GM12878 (cell line): Measurements from ENCODE around the gene TTC4. TPM values are rescaled to one million over a fixed set of nuclear protein-coding genes. Genes with fewer than 3 reads are reported as not detected.

Source experiments
- ATAC-seq: fragments of 200-7000 bp; cut with Tn5 transposase; 3 replicates; pipeline ENCODE4 v1.9.1; 2020; ENCODE audit warnings: mild to moderate bottlenecking, moderate library complexity
- BruUV-seq: library from RNA; stranded (reverse); fragments of 400-500 nt; replicated peaks from 2 replicates; lab custom pipeline; 2021; lab: Mats Ljungman, UMichigan
- CTCF ChIA-PET: fragments of 300-600 bp; sonication (Branson Sonifier 250); formaldehyde crosslinking; extraction: SDS; loops from one replicate; lab custom pipeline; 2021; ENCODE audit warnings: inconsistent platforms; lab: Yijun Ruan, JAX
- POLR2A ChIA-PET: fragments of 350-600 bp; formaldehyde crosslinking; extraction: SDS; loops from one replicate; lab custom pipeline; 2021; ENCODE audit warnings: inconsistent platforms; lab: Charles Lee
- RAD21 ChIA-PET: fragments of 300-600 bp; sonication (Branson Sonifier 250); formaldehyde crosslinking; loops from one replicate; lab custom pipeline; 2023; ENCODE audit warnings: antibody characterized with exemption; ENCODE audit not compliant: unreplicated experiment; lab: Charles Lee
- SMC1A ChIA-PET: fragments of 300-600 bp; sonication (Branson Sonifier 250); formaldehyde crosslinking; loops from one replicate; lab custom pipeline; 2023; ENCODE audit not compliant: unreplicated experiment, uncharacterized antibody; lab: Charles Lee
- DNase-seq: peaks from one replicate; pipeline ENCODE4 v3.0.0-alpha.2; 2011; ENCODE audit warnings: low read depth, low spot score
- FAIRE-seq: peaks from 3 replicates; lab custom pipeline; 2011; peaks lifted over from hg19 to GRCh38; lab: Jason Lieb, UNC
- H2AFZ ChIP-seq: 2 replicates; pipeline ENCODE4 v1.6.0; 2011; ENCODE audit warnings: low read depth, low read length, control low read depth; ENCODE audit not compliant: control insufficient read depth
- H3K27ac ChIP-seq: 2 replicates; pipeline ENCODE4 v1.5.1; 2011; ENCODE audit warnings: control low read depth; ENCODE audit not compliant: control insufficient read depth, insufficient read depth
- H3K27me3 ChIP-seq, 2 experiments: replicated peaks in 1 of 2; 2 replicates each; pipeline versions ENCODE4 v1.6.0 to v1.6.1; 2011; ENCODE audit warnings: low read length in 1 of 2; ENCODE audit not compliant: control insufficient read depth in 2 of 2, insufficient read depth in 2 of 2
- H3K36me3 ChIP-seq, 2 experiments: 2 replicates each; pipeline ENCODE4 v1.5.1; 2011; ENCODE audit warnings: low read length in 1 of 2; ENCODE audit not compliant: control insufficient read depth in 2 of 2, insufficient read depth in 2 of 2
- H3K4me1 ChIP-seq: 2 replicates; pipeline ENCODE4 v1.6.1; 2011; ENCODE audit warnings: mild to moderate bottlenecking, low read length, moderate library complexity, mixed read lengths; ENCODE audit not compliant: control insufficient read depth, insufficient read depth
- H3K4me2 ChIP-seq: 2 replicates; pipeline ENCODE4 v1.6.0; 2011; ENCODE audit warnings: control low read depth; ENCODE audit not compliant: control insufficient read depth, insufficient read depth
- H3K4me3 ChIP-seq: fragments of 200-600 bp; sonication (generic); 2 replicates; pipeline ENCODE4 v1.5.1; 2016
- H3K79me2 ChIP-seq: 2 replicates; pipeline ENCODE4 v1.6.0; 2011; ENCODE audit warnings: low read length; ENCODE audit not compliant: control insufficient read depth, insufficient read depth
- H3K9ac ChIP-seq: 2 replicates; pipeline ENCODE4 v1.8.0; 2011; ENCODE audit warnings: low read length, control low read depth, mixed read lengths; ENCODE audit not compliant: control insufficient read depth, insufficient read depth
- H3K9me3 ChIP-seq: replicated peaks from 3 replicates; pipeline ENCODE4 v1.5.1; 2011; ENCODE audit warnings: mild to moderate bottlenecking, low read length; ENCODE audit not compliant: control insufficient read depth, insufficient read depth
- H4K20me1 ChIP-seq: 2 replicates; pipeline ENCODE4 v1.6.0; 2011; ENCODE audit not compliant: control insufficient read depth, insufficient read depth
- CEBPB ChIP-seq, 2 experiments: fragments of 150-350 bp in 1 of 2; IDR thresholded peaks; 2 replicates each; pipeline ENCODE4 v1.6.1; 2012 to 2014; ENCODE audit warnings: low read depth in 2 of 2, low read length in 2 of 2, borderline replicate concordance in 1 of 2, inconsistent platforms in 1 of 2
- CTCF ChIP-seq, 3 experiments: IDR thresholded peaks in 2 of 3; conservative IDR thresholded peaks in 1 of 3; 2 replicates each; pipeline ENCODE4 v1.5.1; 2011; ENCODE audit warnings: low read depth in 3 of 3, low read length in 3 of 3, mild to moderate bottlenecking in 3 of 3, control low read depth in 2 of 3, moderate library complexity in 2 of 3, inconsistent platforms in 1 of 3, mixed read lengths in 1 of 3; ENCODE audit not compliant: control insufficient read depth in 2 of 3, insufficient read depth in 1 of 3; ENCODE audit errors: extremely low read depth in 1 of 3
- CUX1 ChIP-seq: IDR thresholded peaks from 2 replicates; pipeline ENCODE4 v1.6.1; 2012; ENCODE audit warnings: improper control_type of control experiment, low read depth, low read length; ENCODE audit not compliant: insufficient replicate concordance
- DPF2 ChIP-seq: fragments of 450-650 bp; IDR thresholded peaks from 2 replicates; pipeline ENCODE4 v1.6.1; 2017; ENCODE audit warnings: mild to moderate bottlenecking
- EED ChIP-seq: sonication (generic); IDR thresholded peaks from 2 replicates; pipeline ENCODE4 v1.6.1; 2016; ENCODE audit warnings: antibody characterized with exemption, low read depth
- ESRRA ChIP-seq: IDR thresholded peaks from 2 replicates; pipeline ENCODE4 v1.6.1; 2012; ENCODE audit warnings: mild to moderate bottlenecking, low read length, improper control_type of control experiment
- GATAD2B ChIP-seq: fragments of 450-650 bp; conservative IDR thresholded peaks from 2 replicates; pipeline ENCODE4 v1.6.1; 2017; ENCODE audit warnings: low read depth, mild to moderate bottlenecking, moderate library complexity
- HSF1 ChIP-seq: fragments of 150-350 bp; IDR thresholded peaks from 2 replicates; pipeline ENCODE4 v1.6.1; 2014; ENCODE audit warnings: mild to moderate bottlenecking, low read depth, low read length
- NFIC ChIP-seq: IDR thresholded peaks from 2 replicates; pipeline ENCODE4 v1.6.1; 2012; ENCODE audit warnings: low read depth, mild to moderate bottlenecking, inconsistent platforms, low read length, moderate library complexity
- PAX5 ChIP-seq: IDR thresholded peaks from 2 replicates; pipeline ENCODE4 v1.6.1; 2011; ENCODE audit warnings: low read depth, low read length, borderline replicate concordance
- RELB ChIP-seq: fragments of 450-650 bp; IDR thresholded peaks from 2 replicates; pipeline ENCODE4 v1.6.1; 2017; ENCODE audit warnings: low read depth, mild to moderate bottlenecking, moderate library complexity
- ZNF217 ChIP-seq: fragments of 450-650 bp; IDR thresholded peaks from 2 replicates; pipeline ENCODE4 v1.6.1; 2017; ENCODE audit warnings: antibody characterized with exemption, mild to moderate bottlenecking
- WGBS: methylation state at CpG from one replicate; pipeline ENCODE4 v1.1.6; 2016; ENCODE audit warnings: low lambda C conversion rate; ENCODE audit not compliant: insufficient replicate concordance, insufficient coverage; ENCODE audit errors: missing lambda C conversion rate; 5-methylcytosine and 5-hydroxymethylcytosine counted together
- in situ Hi-C: fragments of 300-500 bp; cut with MboI; formaldehyde crosslinking; loops from 9 replicates; pipeline ENCODE4 v1.14.3; 2018; ENCODE audit warnings: mixed read lengths
- intact Hi-C: fragments of 100-400 bp; cut with micrococcal nuclease; formaldehyde crosslinking; loops from one replicate; pipeline ENCODE4 v1.14.2; 2022; ENCODE audit not compliant: unreplicated experiment
- polyA plus RNA-seq, 11 experiments: library from polyadenylated mRNA; depleted of rRNA in 4 of 11; unstranded in 6 of 11; stranded (reverse) in 5 of 11; fragments of >200 nt; fragmentation: Nextera tagmentation in 4 of 11; fragmentation: Illumina TruSeq in 1 of 11; extraction: Ambion mirVana in 4 of 11; extraction: Trizol in 1 of 11; gene quantifications; 1 replicate in 1 of 11; 2 replicates in 10 of 11; pipeline versions ENCODE4 v1.2.1 to v1.2.3, GENCODE V29; 2011 to 2016; ENCODE audit warnings: inconsistent platforms in 2 of 11, missing spikeins in 2 of 11, low read depth in 1 of 11
- total RNA-seq, 4 experiments: library from RNA; depleted of rRNA in 3 of 4; stranded (reverse); fragments of >200 nt in 3 of 4; fragmentation: Illumina TruSeq in 1 of 4; extraction: Trizol in 1 of 4; gene quantifications; 2 replicates each; pipeline versions ENCODE4 v1.2.1 to v1.2.3, GENCODE V29; 2013 to 2021

TTC4 gene
- total and polyA plus RNA-seq, 10 of the 15 experiments (the other 5 are each of a cell fraction or from before 2014, with no cell fraction given), result 23.4 to 50.5 (median 36.0) TPM

GRCh38 chr1:54748094-54748835 is 32.6 kb downstream of the TTC4 start:
- POLR2A ChIA-PET, result no interaction called here
- Histone ChIP-seq H2AFZ (no peak overlapping the region), H3K9ac (no peak overlapping the region), H3K9me3 (no peaks in the 10 kb centered on the region), H3K27me3 (no peaks in the 10 kb centered on the region), H3K79me2 (no peaks in the 10 kb centered on the region), H3K4me3 (no peak overlapping the region), H3K27ac (no peak overlapping the region), H3K4me2 (no peak overlapping the region), H3K4me1 (no peaks in the 10 kb centered on the region), H3K36me3 (0 out of 4 replicates have a peak, but pooled peaks cover 0 to 2% of the 10 kb centered on the region in 2 experiments), H4K20me1 (no peaks in the 10 kb centered on the region)
- DNase-seq, result no peak
- 45% methylated on average over 14 of the region's 14 CpGs for WGBS
- no TSS peak for BruUV-seq
- CTCF ChIA-PET, result no interaction called here
- intact Hi-C loops (no loop called here), in situ Hi-C loops (no loop called here)
- no peak for ATAC-seq
- RAD21 ChIA-PET, result no interaction called here
- FAIRE-seq, result no peak
- SMC1A ChIA-PET, result no interaction called here
- TF ChIP-seq DPF2, result no peak
- TF ChIP-seq HSF1, result no peak
- TF ChIP-seq EED, result no peak
- TF ChIP-seq NFIC, result no peak
- no peak for TF ChIP-seq GATAD2B
- TF ChIP-seq RELB, result no peak
- no peak for TF ChIP-seq CTCF (IDR thresholded peaks at IDR 0.05 in 2 of 3, conservative IDR thresholded peaks at IDR 0.05 in 1 of 3; ENCODE audit: control insufficient read depth in 2 of 3, extremely low read depth in 1 of 3, insufficient read depth in 1 of 3, low read depth in 3 of 3, low read length in 3 of 3)
- TF ChIP-seq CUX1, result no peak
- TF ChIP-seq CEBPB (IDR thresholded peaks at IDR 0.05; ENCODE audit: borderline replicate concordance in 1 of 2, low read depth in 2 of 2, low read length in 2 of 2), result no peak
- TF ChIP-seq ZNF217, result no peak
- TF ChIP-seq ESRRA, result no peak
- no peak for TF ChIP-seq PAX5
